Activated CD4-positive, alpha-beta T cell treated with anti-CD3 and anti-CD28 coated beads, Interleukin-10, Interleukin-2, amounts not matched to agents 100 ng/mL and 50 ng/mL, durations not matched to agents 16 hours and 8 hours (primary cell): ENCODE data around the gene ZBTB42.
A peak's percentile ranks its signal among the peaks of the same experiment; 100 is the strongest.

Source experiments
- DNase-seq: peaks from one replicate; pipeline ENCODE4 v3.0.0-alpha.2; 2020

ZBTB42 gene

DNA sequence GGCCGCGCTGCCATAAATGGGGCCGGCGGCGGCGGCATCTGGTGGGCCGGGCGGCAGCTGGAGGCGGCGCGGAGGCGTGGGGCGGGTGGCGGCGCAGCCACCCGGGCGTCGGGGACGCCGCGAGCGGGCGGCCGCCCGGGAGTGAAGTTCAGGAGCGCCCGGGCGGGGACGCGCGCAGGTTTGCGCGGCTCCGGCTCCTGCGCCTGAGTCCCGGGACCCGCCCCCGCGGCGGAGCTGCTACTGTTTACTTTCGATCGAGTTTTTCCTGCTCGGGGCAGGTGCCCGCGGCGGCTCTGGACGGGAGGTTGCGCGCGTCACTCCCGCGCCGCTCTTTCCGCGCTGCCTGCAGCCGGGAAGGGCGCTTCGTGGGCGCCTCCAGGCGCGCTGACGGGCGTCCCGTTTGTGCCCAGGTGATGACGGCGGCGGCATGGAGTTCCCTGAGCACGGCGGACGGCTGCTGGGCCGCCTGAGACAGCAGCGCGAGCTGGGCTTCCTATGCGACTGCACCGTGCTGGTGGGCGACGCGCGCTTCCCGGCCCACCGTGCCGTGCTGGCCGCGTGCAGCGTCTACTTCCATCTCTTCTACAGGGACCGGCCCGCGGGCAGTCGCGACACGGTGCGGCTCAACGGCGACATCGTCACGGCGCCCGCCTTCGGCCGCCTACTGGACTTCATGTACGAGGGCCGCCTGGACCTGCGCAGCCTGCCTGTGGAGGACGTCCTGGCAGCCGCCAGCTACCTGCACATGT lies at the start of gene ZBTB42:
TSS of gene ZBTB42 (plus strand) at position 331 of the 749 bp plus-strand sequence. CDS start at position 428, 97 bp downstream.
- peak; percentile 65 for DNase-seq

DNA sequence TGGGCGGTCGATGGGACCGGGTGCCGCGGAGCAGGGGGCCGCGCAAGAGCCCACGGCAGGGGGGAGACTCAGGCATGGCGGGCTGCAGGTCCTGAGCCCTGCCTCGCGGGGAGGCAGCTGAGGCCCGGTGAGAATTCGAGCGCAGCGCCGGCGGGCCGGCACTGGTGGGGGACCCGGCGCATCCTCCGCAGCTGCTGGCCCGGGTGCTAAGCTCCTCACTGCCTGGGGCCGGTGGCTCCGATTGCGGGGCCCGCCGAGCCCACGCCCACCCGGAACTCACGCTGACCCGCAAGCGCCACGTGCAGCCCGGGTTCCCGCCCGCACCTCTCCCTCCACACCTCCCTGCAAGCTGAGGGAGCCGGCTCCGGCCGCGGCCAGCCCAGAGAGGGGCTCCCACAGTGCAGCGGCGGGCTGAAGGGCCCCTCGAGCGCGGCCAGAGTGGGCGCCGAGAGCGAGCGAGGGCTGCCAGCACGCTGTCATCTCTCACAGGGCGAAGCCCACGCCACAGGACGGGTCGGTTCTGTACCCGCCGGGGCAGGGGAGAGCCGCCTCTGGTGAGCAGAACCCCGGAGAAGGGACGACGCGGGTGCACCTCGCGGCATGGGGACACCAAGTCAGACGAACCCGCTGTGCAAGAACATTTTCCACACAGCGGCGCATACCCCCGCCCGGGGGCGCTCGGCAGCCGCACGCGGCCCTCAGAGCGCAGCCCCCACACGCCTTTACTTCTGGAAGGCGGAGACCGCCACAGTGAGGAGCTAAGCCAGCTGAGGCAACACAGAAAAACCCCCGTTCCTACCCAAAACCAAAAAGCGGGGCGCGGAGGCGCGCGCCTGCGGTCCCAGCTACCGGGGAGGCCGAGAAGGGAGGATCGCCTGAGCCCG lies 49.1 kb upstream of the ZBTB42 start:
- no peak for DNase-seq

DNA sequence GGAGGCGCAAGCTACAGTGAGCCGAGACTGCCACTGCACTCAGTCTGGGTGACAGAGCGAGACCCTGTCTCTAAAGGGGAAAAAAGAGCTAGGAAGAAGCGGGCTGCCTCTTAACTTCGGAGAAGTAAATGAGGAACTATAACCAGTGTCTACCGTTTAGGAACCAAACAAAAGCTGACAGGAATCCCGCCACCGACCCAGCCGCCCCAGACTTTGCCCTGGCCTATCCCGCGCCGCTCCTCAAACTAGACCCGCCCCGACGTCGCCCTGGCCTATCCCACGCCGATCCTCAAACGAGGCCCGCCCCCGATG lies 48.5 kb upstream of the ZBTB42 start:
- DNase-seq, result no peak

DNA sequence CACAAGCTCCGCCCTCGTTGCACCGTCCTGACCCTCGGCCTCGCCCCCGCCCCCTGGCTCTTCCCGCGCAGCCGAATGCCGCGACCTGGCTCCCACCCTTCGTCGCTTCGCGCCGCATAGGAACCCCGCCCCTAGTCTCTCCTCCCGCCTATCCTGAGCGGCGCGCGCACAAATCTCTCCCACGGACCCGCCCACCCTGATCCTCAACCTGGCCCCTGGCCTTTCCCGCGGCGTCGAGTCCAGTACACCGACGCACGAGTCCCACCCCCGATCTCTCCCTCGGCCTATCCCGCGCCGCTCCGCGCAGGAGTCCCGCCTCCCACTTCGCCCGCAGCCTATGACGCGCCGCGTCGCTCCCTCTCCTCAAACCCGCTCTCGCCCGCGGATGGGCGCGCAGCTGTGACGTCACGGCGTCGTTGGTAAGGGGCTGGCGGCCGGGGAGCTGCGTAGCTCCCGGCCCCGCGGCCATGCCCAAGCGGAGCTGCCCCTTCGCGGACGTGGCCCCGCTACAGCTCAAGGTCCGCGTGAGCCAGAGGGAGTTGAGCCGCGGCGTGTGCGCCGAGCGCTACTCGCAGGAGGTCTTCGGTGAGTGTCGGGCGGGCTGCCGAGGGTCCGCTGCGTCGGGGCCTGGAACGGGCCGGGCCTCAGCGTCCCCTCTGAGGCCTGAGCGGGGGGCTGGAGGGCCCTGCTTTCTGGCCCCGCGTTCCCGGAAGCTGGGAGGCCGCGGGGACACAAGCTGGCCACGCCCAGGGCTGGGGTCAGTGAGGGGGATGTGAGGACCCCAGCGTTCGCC lies 48.0 kb upstream of the ZBTB42 start, which contains the start of gene SIVA1:
TSS of gene SIVA1 (plus strand) at position 413 of the 793 bp plus-strand sequence. CDS start at position 468, 55 bp downstream.
- peak; percentile 100 for DNase-seq

DNA sequence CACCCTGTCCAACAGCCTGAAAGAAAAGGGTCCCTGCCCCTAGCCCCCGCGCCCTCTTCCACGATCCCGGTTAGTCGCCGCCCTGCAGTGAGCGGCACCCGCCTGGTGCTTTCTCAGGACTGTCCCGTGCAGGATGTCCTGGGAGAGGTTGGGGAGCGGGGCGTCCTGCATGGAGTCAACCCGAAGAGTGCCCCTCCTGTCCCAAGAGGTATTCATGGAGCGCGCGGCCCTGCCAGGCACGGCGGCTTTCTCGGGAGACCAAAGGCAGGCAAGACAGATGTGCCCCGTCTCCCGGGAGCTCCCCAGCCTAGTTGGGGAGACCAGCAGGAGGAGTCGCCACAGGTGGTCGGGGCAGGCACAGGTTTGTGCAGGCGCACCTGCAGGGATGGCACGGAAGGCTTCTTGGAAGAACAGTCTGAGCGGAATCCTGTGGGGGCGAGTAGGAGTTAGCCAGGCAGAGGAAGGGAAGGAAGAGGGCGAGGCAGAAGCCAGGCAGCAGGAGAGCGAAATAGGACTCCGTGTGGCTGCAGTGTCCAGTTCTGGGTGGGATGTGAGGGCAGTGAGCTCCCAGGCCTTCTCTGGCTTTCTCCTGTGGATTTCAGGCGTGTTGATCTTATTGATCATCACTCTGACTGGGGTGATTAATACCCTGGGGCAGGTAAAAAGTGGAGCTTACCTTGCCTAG lies 47.2 kb upstream of the ZBTB42 start:
- DNase-seq, result no peak

DNA sequence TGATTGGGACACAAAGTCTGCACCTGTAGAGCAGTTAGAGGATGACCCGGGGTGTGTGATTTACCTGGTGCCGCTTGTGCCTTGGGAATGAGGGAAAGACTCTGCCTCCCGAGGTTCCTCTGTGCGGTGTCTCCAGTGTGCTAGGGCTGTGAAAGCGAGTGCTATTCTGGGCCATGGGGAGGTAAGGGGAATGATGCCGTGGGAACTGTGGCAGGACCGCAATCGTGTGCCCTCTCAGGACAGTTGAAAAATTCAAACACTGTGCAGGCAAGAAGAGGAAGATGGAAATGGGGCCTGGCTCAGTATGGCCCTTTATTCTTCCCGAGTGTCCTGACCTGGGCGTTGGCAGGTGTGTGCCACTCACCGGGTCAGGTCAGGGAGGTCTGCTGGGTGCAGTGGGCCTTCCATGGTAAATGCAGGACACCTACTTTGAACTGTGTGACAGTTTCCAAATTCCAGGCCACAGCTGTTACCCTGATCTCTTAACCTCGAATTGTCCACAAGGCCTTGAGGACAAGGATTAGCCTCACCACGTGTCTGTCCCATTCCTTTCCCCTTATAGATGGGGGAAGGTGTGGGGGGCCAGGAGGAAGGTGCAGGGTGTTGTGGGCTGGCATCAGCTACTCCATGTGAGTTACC lies 46.6 kb upstream of the ZBTB42 start:
- no peak for DNase-seq

DNA sequence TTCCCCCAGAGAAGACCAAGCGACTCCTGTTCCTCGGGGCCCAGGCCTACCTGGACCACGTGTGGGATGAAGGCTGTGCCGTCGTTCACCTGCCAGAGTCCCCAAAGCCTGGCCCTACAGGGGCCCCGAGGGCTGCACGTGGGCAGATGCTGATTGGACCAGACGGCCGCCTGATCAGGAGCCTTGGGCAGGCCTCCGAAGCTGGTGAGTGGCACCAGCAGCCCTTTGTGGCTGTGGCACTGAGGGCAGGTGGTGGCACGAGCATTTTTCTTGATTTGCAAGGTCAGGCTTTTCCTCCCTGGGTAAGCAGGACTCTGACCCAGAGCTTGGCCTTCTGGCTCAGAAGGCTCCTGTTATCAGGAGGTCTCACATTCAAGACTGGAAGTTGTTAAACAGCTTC lies 45.3 kb upstream of the ZBTB42 start:
- no peak for DNase-seq

DNA sequence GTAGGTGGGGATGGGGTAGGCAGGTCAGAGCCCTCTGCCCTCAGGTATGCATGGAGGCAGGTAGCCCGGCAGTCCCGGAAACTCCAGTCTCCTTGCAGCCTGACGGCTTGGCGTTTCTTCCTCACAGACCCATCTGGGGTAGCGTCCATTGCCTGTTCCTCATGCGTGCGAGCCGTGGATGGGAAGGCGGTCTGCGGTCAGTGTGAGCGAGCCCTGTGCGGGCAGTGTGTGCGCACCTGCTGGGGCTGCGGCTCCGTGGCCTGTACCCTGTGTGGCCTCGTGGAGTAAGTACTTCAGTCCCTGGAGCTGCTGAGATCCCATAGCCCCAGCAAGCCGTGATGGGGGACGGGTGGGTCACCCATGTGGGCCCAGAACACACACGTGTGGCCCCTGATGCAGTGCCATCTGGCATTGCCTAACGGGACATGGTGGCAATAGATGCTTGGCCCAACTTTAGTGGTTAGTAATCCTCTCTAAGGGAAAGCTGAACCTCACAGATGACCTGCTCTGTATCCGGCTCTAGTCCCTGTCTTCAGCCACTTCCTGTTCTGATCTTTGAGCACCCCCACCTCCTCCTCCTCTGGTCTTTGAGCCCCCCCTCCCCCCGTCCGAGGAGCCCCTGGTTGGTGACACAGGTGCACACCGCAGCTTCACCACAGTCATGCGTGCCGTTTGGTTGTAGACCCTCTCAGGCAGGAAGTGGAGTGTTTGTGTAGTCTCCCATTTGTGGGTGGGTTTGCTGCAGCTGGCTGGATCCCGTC lies 44.2 kb upstream of the ZBTB42 start:
- no peak for DNase-seq

DNA sequence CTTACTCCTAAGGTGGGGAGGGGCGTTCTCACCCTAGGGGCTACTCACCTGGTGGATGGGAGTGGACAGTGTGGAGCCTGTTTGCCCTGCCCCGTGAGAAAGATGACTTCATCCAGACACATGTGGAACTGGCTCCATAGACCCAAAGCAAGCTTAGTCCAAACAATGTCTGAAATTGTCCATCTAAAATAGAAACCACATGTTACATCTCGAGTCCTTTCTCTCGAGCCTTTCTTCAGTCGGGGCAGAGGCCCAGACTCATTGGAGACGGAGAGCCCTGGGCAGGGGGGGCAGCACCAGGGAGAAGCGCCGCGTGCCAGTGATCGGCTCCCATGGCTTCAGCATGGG lies 43.7 kb upstream of the ZBTB42 start:
- DNase-seq, result no peak

DNA sequence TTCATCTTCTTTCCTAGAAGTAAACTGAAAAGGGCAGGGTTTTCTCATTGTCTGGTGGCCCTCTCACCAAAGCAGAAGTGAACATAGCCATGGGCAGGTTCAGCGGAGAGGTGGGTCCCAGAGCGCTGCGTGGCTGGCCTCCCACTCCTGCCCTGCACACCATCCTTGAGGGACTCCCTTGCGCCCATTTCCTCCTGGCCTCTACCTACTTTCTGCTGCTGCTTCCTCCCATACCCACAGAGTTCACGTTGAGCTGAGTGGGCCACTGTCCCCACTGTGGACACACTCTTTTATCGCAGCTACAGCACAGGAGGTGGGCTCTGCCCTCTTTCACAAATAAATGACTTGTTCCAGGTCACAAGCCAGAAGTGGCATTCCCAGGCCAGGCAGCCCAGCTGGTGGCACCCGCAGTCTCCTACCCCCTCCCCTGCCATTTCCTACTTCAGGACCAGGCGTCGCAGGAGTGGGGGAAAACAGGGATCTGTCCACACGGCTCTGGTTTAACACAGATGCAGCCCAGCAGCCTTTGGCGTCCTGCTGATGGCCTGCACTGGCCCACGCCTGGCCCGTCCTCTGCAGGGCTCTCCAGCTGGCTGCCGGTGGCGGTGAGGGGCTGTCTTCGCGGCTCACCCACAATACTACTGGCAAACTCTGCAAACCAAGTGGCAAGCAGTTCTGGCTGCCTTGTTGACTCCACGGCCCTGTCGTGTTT lies 43.1 kb upstream of the ZBTB42 start:
- DNase-seq, result no peak

DNA sequence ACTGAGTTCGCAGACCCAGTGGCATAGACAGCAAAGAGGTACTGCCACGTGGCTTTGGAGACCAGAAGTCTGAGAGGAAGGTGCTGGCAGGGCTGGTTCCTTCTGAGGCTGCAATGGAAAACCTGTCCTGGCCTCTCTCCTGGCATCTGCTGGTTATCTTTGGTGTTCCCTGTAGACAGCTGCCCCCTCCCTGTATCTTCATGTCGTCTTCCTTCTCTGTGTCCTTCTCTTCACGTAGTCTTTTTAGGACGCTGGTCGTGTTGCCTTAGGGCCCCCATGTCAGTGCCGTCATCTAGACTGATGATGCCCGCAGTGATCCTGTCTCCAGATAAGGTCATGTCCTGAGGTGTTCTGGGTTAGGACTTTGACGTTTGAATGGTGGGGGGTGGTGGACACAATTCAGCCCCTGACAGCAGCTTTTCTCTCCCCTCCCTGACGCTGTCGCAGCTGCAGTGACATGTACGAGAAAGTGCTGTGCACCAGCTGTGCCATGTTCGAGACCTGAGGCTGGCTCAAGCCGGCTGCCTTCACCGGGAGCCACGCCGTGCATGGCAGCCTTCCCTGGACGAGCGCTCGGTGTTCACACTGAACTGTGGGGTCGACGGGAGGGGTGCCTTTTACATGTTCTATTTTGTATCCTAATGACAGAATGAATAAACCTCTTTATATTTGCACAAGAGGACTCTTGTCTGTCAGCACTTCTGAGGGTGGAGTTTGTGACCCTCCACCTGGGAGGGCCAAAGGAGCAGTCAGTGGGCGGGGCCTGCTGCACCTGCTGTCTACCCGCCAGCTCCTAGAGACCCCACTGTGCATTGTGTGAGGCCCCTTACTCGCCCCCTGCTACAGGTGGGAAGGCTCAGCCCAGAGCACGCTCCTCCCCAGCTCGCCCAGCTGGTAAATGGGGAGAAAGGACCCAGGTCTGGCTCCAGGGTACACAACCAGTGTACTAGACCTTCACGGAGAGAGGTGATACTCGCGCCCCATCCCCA lies 41.6 kb upstream of the ZBTB42 start:
- no peak for DNase-seq

DNA sequence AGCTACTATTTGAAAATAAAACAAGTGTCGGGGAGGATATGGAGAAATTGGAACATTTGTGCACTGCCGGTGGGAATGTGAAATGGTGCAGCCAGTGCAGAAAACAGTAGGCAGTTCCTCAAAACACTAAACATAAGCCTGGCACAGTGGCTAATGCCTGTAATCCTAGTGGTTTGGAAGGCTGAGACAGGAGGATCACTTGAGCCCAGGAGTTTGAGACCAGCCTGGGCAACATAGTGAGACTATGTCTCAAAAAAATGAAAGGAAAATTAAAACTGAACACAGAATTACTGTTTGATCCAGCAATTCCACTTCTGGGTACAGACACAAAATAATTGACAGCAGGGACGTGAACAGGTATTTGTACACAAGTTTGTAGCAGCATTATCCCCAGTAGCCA lies 35.4 kb upstream of the ZBTB42 start:
- DNase-seq, result no peak

DNA sequence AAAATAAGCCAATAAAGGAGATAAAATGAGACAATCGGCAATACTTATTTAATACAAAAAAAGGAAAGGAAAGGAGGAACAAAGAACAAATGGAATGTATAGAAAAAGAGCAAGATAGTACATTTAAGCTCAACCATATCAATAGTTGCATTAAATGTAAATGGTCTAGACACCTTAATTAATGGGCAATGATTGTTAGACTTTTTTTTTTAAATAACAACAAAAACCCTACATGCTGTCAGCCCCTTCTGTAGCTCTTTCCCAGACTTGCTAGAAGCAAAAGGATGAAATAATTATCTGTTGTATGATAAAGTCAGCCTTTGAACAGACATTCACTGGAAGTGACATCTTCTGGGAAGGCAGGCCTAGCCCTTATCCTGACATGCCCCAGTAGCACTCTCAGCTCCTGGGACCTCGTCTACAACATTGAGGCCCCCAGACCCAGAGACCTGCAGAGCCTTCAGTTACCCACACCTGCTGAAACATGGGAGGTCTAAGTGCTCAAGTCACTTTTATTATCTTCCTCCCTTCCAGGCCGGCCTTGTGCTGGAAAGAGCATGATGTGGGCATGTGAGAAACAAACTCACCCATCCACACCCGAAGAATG lies 34.5 kb upstream of the ZBTB42 start:
- no peak for DNase-seq

DNA sequence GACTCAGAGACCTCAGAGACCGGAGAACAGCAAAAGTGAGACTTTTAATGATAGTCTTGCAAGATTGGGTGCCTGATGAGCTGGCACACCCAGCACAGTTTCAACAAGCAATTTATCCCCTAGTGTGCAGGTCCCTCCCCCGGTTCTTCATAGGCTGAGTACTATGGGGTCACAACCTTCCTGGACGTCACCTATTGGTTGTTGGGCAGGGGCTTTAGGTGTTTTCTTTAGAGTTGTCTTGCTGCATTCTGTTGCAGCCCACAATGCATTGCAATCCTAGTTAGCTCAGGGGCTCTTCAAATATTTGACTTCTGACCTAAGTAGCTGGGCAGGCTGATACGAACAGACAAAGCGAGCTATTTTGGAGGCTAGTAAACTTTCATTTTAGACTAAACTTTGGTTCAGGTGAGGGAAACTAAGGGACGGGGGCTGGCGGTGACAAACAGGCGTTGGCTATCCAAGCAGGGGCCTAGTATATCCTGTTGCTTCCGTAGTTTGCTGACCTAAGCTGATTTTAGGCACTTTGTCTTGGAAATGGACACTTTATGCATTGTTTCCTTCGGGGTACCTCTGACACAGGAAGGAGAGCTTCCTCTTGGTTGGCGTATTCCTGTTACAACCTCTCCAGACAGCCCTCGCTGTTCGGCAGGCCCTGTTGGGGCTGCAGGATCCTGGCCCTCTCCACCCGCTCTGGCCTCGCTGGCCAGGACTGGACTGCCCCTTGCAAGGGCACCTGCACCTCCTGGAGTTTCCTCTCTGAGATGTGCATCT lies 33.9 kb upstream of the ZBTB42 start:
- no peak for DNase-seq

DNA sequence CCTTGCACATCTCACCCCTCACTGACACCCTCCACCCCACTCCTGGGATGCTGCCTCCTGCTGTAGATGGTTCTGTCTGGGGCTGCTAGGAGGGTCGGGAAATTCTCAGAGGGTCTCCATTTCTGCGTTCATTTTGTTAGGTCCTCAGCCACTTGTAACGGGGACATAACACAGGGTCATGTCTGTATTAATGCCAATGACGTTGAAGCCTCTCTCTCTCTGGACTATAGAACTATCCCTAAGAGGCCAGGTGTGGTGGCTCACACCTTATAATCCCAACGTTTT lies 33.3 kb upstream of the ZBTB42 start:
- DNase-seq, result no peak

DNA sequence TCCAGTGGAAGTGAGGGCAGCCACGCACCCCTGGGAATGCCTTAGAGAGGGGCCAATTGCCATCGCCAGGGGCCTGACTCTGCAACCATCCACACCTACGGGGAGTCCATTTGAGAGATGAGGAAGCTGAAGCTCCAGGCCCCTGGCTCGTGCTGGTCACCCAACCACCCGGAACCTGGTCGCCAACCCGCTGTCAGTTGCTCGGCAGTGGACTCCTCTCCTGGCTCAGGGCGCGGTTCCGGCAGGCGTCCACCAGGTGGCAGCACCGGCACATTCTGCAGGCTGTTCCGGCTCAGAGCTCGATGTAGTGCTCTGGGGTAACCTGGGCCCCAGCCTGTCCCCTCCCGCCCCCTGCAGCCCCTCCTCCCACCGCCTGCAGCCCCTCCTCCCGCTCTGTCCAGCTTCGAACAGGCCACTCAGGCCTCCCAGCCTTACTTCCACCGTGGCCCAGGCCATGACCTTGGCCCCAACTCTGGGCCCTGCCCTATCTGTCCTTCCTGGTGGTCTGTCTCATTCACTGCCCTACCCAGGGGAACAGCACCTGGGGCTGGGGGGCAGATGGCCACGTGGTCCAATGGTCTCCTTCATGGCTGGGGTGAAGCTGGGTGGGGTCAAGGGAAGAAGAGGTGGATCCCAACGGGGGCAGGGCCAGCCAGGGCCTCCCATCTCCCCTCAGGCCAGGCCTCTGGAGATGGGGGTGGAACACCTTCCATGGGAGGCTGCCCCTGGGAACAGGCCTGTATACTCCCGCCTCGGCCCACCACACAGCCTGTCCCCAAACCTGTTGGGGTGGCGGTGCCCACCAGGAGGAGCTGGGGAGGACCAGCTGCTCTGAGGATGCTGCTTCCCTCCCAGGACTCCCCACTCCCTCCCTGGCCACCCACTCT lies 32.2 kb upstream of the ZBTB42 start:
- DNase-seq, result peak; percentile 92

DNA sequence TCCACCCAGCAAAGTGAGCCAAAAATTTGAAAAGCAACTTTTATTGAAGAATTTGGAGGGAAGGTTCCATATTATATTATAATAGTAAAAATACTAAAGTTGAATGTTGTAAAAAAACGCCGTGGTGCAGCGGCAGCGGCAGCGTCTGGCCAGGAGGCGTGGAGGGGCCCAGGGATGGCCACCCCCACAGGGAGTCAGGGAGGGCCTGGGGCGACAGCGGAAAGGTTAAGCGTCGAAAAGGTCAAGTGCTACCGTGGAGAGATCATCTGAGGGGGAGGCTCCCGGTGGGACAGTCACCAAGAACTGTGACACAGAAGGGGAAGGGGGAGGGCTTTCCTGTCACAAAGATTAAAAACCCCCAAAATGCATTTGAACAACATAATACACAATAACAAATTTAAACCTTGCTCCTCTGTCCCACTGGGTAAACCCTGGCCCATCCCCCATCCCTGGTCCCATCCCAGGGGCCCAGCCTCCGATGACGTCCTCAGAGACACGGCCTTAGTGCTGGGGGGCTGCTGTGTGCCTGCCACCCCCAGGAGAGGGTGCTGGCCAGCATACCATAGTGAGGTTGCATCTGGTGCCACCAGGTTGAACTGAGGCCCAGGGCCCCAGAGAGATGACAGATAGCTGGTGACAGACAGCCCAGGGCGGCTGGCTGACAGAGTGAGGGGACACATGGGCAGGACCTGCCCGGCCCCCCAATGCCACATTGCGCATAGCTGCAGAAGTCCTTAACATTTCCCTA lies 31.4 kb upstream of the ZBTB42 start:
- DNase-seq, result no peak
